CD4-positive, alpha-beta T cell (primary cell): ENCODE data around the gene PRAMEF20. TPM values are rescaled to one million over a fixed set of nuclear protein-coding genes. Genes with fewer than 3 reads are reported as not detected.
"Not testable (repeated sequence)": the region's sequence is repeated elsewhere in the genome, so short reads cannot be mapped to it uniquely, and the experiment has no call there.

Experiments
- ATAC-seq: fragments of 200-7000 bp; cut with Tn5 transposase; one replicate; pipeline ENCODE4 v1.10.0; 2022; ENCODE audit warnings: mild to moderate bottlenecking; ENCODE audit not compliant: poor library complexity
- CTCF ChIA-PET: fragments of 350-600 bp; sonication (Branson Sonifier 250); formaldehyde crosslinking; loops from one replicate; lab custom pipeline; 2021; ENCODE audit warnings: antibody characterized with exemption, inconsistent platforms; lab: Charles Lee
- POLR2A ChIA-PET: fragments of 350-600 bp; sonication (Branson Sonifier 250); formaldehyde crosslinking; loops from one replicate; lab custom pipeline; 2021; ENCODE audit warnings: antibody characterized with exemption, inconsistent platforms; lab: Charles Lee
- DNase-seq, 14 experiments: peaks; one replicate each; pipeline ENCODE4 v3.0.0-alpha.2; 2013 to 2020; ENCODE audit warnings: mixed read lengths in 2 of 14
- H3K27ac ChIP-seq, 2 donors: one replicate each; pipeline versions ENCODE4 v1.5.1 to v1.7.0; 2013; ENCODE audit warnings: low read length in 2 of 2, low read depth in 1 of 2, mild to moderate bottlenecking in 1 of 2
- H3K27me3 ChIP-seq, 2 experiments: 1 replicate in 1 of 2; 2 replicates in 1 of 2; pipeline versions ENCODE4 v1.6.1 to v1.7.0; 2013; ENCODE audit warnings: low read length in 2 of 2, control low read depth in 1 of 2, mild to moderate bottlenecking in 1 of 2, moderate library complexity in 1 of 2; ENCODE audit not compliant: insufficient read depth in 2 of 2, control insufficient read depth in 1 of 2
- H3K36me3 ChIP-seq: one replicate; pipeline ENCODE4 v1.6.1; 2013; ENCODE audit warnings: low read length, control low read depth; ENCODE audit not compliant: insufficient read depth
- H3K4me1 ChIP-seq: one replicate; pipeline ENCODE4 v1.6.1; 2013; ENCODE audit warnings: low read length, control low read depth; ENCODE audit not compliant: insufficient read depth
- H3K4me3 ChIP-seq: one replicate; pipeline ENCODE4 v1.5.1; 2013; ENCODE audit warnings: mild to moderate bottlenecking, low read length, moderate library complexity
- H3K9me3 ChIP-seq, 2 experiments: 1 replicate in 1 of 2; 2 replicates in 1 of 2; pipeline versions ENCODE4 v1.6.1 to v1.7.0; 2013; ENCODE audit warnings: low read length in 2 of 2, mild to moderate bottlenecking in 2 of 2, control low read depth in 1 of 2, moderate library complexity in 1 of 2; ENCODE audit not compliant: control insufficient read depth in 1 of 2, insufficient read depth in 1 of 2
- H3K27ac Mint-ChIP-seq: one replicate; pipeline ENCODE4 v1.8.0; 2020; ENCODE audit warnings: mixed read lengths
- H3K27me3 Mint-ChIP-seq: one replicate; pipeline ENCODE4 v1.8.0; 2021; ENCODE audit warnings: mixed read lengths
- H3K36me3 Mint-ChIP-seq: one replicate; pipeline ENCODE4 v1.8.0; 2021; ENCODE audit warnings: low read depth, mixed read lengths
- H3K4me1 Mint-ChIP-seq: one replicate; pipeline ENCODE4 v1.8.0; 2021; ENCODE audit warnings: low read depth, mixed read lengths
- H3K4me3 Mint-ChIP-seq: one replicate; pipeline ENCODE4 v1.8.0; 2020; ENCODE audit warnings: mild to moderate bottlenecking, mixed read lengths
- H3K9me3 Mint-ChIP-seq: one replicate; pipeline ENCODE4 v1.8.0; 2020; ENCODE audit warnings: mixed read lengths
- CTCF ChIP-seq: fragments of 200-600 bp; IDR thresholded peaks from one replicate; pipeline ENCODE4 v1.8.0; 2022; ENCODE audit warnings: antibody characterized with exemption, mild to moderate bottlenecking
- intact Hi-C, 2 experiments: fragments of 100-400 bp; cut with DNase I in 1 of 2; cut with micrococcal nuclease in 1 of 2; formaldehyde crosslinking; loops; one replicate each; pipeline versions ENCODE4 v1.15.1 to v1.9.0; 2023 to 2025; cut with DNase I, micrococcal nuclease
- total RNA-seq, 174 experiments: library from RNA in 2 of 174; stranded (reverse) in 2 of 174; gene quantifications; one replicate each; pipeline ENCODE4 v1.2.3 and lab custom pipeline; 2021 to 2026

The PRAMEF20 gene
- total RNA-seq, 2 experiments from 2014 or later = not detected

GRCh38 chr1:13389332-13389731 lies 20.9 kb upstream of the PRAMEF20 start, which contains the start of gene PRAMEF17:
Gene PRAMEF17, plus strand, starts transcription at chr1:13389632. Its CDS starts 26 bp downstream, at chr1:13389658.
- H3K27me3 Mint-ChIP-seq, intact Hi-C loops, H3K4me3 Mint-ChIP-seq, H3K9me3 Mint-ChIP-seq, H3K4me3 ChIP-seq, H3K27me3 ChIP-seq, H3K27ac Mint-ChIP-seq, H3K36me3 ChIP-seq, H3K36me3 Mint-ChIP-seq, H3K27ac ChIP-seq, H3K4me1 Mint-ChIP-seq, H3K4me1 ChIP-seq, POLR2A ChIA-PET, DNase-seq, ATAC-seq, H3K9me3 ChIP-seq: not testable (repeated sequence)
- CTCF ChIA-PET = interaction anchor here (0.7 kb wide), 1 partner anchor 41 kb away, joined by 3 read pairs; no protein-coding TSS in a partner anchor

GRCh38 chr1:13393004-13393403 lies 17.2 kb upstream of the PRAMEF20 start:
- H3K27me3 ChIP-seq, CTCF ChIA-PET, H3K9me3 Mint-ChIP-seq, intact Hi-C loops, H3K4me1 Mint-ChIP-seq, POLR2A ChIA-PET, DNase-seq, H3K36me3 Mint-ChIP-seq, H3K4me3 Mint-ChIP-seq, H3K4me1 ChIP-seq, H3K4me3 ChIP-seq, ATAC-seq, H3K27ac Mint-ChIP-seq, H3K27me3 Mint-ChIP-seq, H3K36me3 ChIP-seq, H3K27ac ChIP-seq: not testable (repeated sequence)
- H3K9me3 ChIP-seq = peaks cover 0 to 11% of the 10 kb centered on the region in 2 experiments

GRCh38 chr1:13394761-13395160 lies 15.5 kb upstream of the PRAMEF20 start:
- H3K27ac Mint-ChIP-seq, ATAC-seq, H3K4me3 Mint-ChIP-seq, H3K27me3 ChIP-seq, H3K9me3 Mint-ChIP-seq, H3K36me3 ChIP-seq, H3K36me3 Mint-ChIP-seq, H3K4me1 ChIP-seq, H3K27ac ChIP-seq, DNase-seq, CTCF ChIA-PET, H3K4me1 Mint-ChIP-seq, H3K27me3 Mint-ChIP-seq, intact Hi-C loops, POLR2A ChIA-PET, H3K4me3 ChIP-seq: not testable (repeated sequence)
- peaks cover 0 to 11% of the 10 kb centered on the region in 2 experiments for H3K9me3 ChIP-seq

- ATAC-seq, H3K4me3 Mint-ChIP-seq, POLR2A ChIA-PET, H3K4me1 Mint-ChIP-seq, CTCF ChIA-PET, H3K4me1 ChIP-seq, DNase-seq, H3K36me3 ChIP-seq, H3K27me3 ChIP-seq, H3K9me3 Mint-ChIP-seq, H3K27me3 Mint-ChIP-seq, H3K4me3 ChIP-seq, H3K27ac Mint-ChIP-seq, H3K36me3 Mint-ChIP-seq, H3K27ac ChIP-seq, intact Hi-C loops: not testable (repeated sequence)
- peaks cover 0 to 11% of the 10 kb centered on the region in 2 experiments for H3K9me3 ChIP-seq
Observed at GRCh38 chr1:13395311-13395710, 14.9 kb upstream of the PRAMEF20 start.

- no peak for ATAC-seq
- Mint-ChIP-seq H3K27me3 (peaks cover 8% of the 10 kb centered on the region), H3K36me3 (no peaks in the 10 kb centered on the region), H3K9me3 (no peaks in the 10 kb centered on the region), H3K4me1 (no peaks in the 10 kb centered on the region), H3K27ac (no peak overlapping the region), H3K4me3 (no peak overlapping the region)
- POLR2A ChIA-PET = no interaction called here
- no peaks in the 10 kb centered on the region for H3K4me1 ChIP-seq
- no peaks in the 10 kb centered on the region for H3K27me3 ChIP-seq
- no peak overlapping the region for H3K27ac ChIP-seq
- DNase-seq = no peak
- CTCF ChIA-PET = no interaction called here
- no peak overlapping the region for H3K4me3 ChIP-seq
- TF ChIP-seq CTCF = no peak
- H3K9me3 ChIP-seq = no peaks in the 10 kb centered on the region
- no peaks in the 10 kb centered on the region for H3K36me3 ChIP-seq
- intact Hi-C loops = no loop called here
Observed at GRCh38 chr1:13407811-13408210, 2.4 kb upstream of the PRAMEF20 start.
